Stimulated activated CD8-positive, alpha-beta memory T cell treated with anti-CD3 and anti-CD28 coated beads, Interleukin-12 subunit alpha, Interleukin-12 subunit beta, amount 100 ng/mL, for 1 hour (primary cell): ENCODE results near the gene AGPAT4.
"Not testable (repeated sequence)": the region's sequence is repeated elsewhere in the genome, so short reads cannot be mapped to it uniquely, and the experiment has no call there.

Source experiments
- DNase-seq: peaks from one replicate; pipeline ENCODE4 v3.0.0-alpha.2; 2020; ENCODE audit warnings: low read depth

Gene AGPAT4

DNA sequence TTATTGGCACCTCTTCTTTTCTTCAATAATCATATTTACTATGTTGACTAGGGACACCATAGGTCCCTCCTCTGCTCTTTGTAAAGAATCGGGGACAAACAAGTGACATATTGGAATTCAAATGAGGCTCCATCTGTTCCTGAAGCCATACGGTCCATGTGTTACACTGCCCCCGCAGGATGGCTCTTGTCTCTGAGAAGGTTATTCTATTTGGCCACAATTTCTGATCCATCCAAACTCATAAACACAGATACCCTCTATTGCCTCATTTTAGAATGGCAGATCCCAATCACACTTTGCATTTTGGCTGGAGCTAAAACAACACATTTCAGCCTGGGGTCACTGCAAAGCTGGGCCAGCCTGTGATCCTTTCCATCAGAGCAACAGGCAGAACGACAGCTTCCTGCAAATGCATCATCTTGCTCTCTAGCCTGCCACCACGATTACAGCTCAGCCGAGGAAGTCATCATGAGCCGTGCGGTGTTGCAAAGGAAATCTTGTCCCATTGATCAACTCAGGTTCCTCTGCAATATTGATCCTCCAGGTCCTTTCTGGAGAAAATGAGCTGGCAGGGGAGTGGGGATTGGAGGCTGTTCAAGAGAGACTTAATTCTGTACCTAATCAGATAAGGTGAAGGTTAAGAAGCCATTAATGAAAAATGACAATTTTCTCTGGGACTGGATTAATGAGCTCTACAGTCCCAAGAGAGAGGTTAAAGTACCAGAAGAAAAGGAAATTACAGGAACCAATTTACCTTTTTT is 73.1 kb downstream of the AGPAT4 start:
- no peak for DNase-seq

- DNase-seq: no peak
These were observed 74.0 kb downstream of the AGPAT4 start for GRCh38 chr6:161199850-161200249.

GRCh38 chr6:161198783-161199460 is 74.9 kb downstream of the AGPAT4 start:
- no peak for DNase-seq

GRCh38 chr6:161198176-161198575 is 75.7 kb downstream of the AGPAT4 start:
- DNase-seq: no peak

DNA sequence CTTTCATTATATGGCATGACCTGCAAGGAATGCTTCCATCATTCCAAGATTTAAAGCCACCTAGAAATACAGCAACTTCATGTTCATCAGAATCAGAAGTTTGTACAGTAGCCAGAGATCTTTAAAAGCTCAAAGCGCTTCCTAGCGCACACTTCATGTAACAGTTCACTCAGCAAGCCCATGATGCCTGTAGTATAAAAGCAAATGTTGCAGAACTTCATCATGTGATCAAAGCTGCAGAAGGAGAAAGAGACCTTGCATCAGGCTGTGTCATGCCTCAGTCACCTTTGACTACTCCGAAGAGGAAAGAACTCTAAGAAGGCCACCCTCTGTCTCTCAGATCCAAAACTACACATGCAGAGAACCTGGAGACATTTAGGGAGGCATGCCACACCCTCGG is 78.5 kb downstream of the AGPAT4 start:
- no peak for DNase-seq

DNA sequence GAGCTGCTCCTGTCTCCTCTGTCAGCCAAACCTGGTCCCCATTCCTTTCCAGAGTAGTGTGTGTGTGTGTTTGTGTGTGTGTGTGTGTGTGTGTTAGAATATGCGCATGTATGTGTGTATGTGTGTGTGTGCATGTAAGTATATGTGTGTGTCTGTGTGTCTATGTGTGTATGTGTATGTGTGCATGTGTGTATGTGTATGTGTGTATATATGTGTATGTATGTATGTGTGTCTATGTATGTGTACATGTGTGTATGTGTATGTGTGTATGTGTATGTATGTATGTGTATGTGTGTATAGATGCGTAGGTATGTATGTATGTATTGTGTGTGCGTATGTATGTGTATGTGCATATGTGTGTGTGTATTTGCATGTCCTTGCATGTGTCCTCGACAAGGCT is 79.5 kb downstream of the AGPAT4 start:
- no peak for DNase-seq

GRCh38 chr6:161192636-161193411 is 81.0 kb downstream of the AGPAT4 start:
- no peak for DNase-seq

DNA sequence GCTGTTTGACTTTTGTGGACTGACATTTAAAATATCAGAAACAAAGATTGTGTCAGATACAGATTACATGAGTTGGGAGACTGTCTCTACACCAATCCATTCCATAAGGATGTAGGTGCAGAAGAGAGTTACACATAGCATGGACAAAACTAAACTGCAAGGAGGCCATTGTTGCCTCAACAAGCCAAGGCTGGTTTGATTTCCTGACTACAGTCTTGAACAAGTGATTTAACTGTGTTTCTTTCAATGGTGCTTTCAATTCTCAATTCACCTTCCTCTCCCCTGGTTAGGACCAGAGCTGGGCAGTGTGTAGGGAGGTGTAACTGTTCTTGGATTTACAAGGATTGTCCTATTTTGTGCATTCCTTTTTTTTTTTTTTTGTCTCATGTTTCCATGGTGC is 82.2 kb downstream of the AGPAT4 start:
- no peak for DNase-seq

DNA sequence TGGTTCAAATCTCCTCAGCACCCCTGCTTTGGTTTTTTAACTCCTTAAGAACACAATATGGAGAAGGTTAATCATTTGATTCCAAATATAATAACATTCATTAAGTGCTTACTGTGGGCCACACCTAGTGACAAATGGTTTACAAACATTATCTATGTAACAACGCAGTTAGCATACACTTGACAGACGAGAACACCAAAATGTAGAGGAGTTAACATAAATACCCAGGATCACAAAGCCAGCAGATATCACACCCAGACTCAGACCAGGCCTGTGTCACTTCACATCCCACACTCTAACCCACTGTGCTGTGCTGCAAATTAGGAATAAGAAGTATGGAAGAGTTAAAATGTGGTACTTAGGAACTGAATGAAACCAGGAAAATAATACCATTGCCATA is 82.9 kb downstream of the AGPAT4 start:
- no peak for DNase-seq

- DNase-seq: no peak
These were observed 84.0 kb downstream of the AGPAT4 start for GRCh38 chr6:161189891-161190290.

DNA sequence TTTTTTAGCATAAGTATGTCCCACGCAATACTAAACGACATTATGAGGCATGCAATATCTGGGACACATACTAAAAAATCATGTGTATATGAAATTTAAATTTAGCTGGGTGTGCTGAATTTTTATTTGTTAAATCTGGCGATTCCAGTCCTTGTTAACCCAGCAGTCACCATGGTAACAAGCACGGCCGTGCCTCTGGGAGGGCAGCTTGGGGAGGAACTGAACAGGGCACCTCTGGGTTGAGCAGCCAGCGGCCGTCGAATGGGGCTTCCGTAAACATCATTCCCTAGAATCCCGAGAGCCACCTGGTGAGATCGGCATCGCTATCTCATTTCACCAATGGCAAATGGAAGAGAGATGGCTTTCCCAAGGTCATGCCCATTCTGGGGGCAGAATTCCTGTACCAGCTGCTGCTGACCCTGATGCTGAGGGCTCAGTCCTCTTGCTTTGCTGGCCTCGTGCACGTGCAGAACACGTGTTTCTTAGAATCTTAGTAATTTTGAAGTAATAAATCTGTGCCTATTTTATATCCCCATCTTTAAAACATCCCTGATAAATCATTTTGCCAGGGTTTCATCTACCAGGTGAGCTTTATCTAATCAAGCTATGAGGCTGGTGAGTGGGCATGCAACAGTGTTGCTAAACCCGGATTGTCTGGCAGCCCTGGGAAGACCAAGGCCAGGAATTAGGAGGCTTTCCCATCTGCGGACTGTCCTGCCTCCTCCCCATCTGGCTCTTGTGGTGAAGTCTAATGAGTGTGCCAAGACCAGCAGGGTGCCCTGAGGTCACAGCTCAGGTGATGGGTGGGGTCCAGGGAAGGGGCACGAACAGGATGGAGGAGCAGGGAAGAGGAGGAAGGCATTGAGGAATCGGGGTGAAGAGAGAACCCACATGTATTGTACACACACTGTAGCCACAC is 85.1 kb downstream of the AGPAT4 start:
- DNase-seq: no peak

DNA sequence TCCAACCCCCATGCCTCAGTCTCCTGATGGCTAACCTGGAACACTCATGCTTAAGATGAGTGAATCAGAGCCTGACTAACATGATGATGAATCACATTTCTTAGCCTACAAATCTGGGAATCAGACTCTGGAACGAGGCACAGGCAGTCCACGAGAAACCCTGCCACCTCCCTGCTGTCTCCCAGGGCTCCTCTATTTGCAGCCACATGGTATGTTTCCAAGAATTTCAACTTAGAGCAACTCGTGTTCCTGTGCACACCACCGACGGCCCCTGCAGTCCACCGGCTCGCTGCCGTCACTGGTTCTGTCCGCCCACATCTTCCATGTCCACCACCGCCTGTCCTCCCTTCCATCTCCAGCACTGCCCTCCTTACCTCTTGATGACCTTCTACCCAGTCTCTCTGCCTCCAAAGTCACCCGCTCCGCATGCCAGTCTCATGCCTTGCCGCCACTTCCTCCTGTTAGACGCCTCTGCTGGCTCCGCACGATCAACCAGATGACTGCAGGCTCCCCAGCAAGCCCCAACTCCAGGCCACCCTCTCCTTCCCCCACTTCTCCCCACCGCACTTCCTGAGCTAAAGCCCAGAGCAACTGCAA is 87.6 kb downstream of the AGPAT4 start:
- no peak for DNase-seq

GRCh38 chr6:161181121-161181520 is 92.7 kb downstream of the AGPAT4 start:
- no peak for DNase-seq

DNA sequence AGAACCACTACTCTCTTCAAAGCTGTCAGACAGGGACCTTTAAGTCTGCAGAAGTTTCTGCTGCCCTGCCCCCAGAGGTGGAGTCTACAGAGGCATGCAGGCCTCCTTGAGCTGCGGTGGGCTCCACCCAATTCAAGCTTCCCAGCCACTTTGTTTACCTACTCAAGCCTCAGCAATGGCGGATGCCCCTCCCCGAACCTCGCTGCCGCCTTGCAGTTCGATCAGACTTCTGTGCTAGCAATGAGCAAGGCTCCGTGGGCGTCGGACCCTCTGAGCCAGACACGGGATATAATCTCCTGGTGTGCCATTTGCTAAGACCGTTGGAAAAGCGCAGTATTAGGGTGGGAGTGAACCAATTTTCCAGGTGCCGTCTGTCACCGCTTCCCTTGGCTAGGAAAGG is 95.7 kb downstream of the AGPAT4 start:
- not testable (repeated sequence) for DNase-seq

GRCh38 chr6:161176428-161176827 is 97.4 kb downstream of the AGPAT4 start:
- not testable (repeated sequence) for DNase-seq

- not testable (repeated sequence) for DNase-seq
These were observed 101.1 kb downstream of the AGPAT4 start for GRCh38 chr6:161172769-161173168.

GRCh38 chr6:161171207-161171606 is 102.7 kb downstream of the AGPAT4 start:
- no peak for DNase-seq

DNA sequence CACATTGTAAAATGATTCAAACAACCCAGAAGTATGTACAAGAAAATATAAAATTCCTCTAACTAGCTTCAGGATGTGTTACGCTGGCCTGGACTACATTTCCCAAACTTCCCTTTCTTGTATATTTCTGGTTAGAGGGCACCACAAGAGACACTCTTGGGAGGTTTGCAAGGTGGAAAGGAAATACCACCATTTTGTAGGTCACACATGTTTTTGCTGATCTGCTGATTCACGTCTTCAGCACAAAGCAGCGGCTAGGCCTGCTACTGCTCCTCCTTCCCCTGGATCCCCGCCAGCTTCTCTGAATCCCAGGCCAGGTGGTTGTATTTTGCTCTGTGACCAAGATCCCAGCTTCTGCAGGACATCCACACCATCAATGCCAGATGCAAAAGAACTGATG is 104.2 kb downstream of the AGPAT4 start:
- DNase-seq: no peak

- DNase-seq: no peak
These were observed 104.8 kb downstream of the AGPAT4 start for GRCh38 chr6:161169035-161169434.

DNA sequence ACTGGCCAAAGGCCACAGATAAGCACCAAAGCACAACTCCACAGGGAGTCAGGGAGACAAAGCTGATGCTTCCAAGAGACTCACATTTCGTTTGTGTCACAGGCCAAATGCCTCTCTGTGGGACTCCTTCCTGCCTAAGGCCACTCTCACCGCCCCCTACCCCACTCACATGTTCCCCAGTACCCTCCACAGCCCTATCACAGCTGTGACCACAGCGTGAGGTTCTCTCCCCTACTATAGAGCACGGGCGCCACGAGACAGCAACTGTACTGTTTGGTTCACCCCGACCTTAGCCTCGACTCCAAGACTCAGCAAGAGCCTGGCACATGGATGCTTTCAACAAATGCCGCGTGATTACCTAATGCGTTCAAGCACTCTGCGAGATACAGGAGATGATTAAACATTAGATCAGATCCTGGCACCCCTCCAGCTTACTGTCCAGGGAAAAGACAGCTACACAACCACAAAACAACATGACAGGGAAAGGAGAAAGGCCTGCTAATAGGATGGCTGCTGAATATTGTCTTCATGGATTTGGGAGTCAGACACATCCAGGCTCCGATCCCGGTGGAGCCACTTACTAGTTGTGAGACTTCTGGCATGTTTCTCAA is 105.5 kb downstream of the AGPAT4 start:
- no peak for DNase-seq

GRCh38 chr6:161166677-161167076 is 107.2 kb downstream of the AGPAT4 start:
- no peak for DNase-seq
